Muscle of leg (tissue), 11 donors: Measurements from ENCODE around the gene FGF5. TPM values are rescaled to one million over a fixed set of nuclear protein-coding genes. Genes with fewer than 3 reads are reported as not detected.
A peak's percentile ranks its signal among the peaks of the same experiment; 100 is the strongest.

Source experiments
- DNase-seq: peaks from one replicate; pipeline ENCODE4 v3.0.0; 2013
- H3K27ac ChIP-seq: one replicate; pipeline ENCODE4 v1.5.1; 2013; ENCODE audit warnings: mild to moderate bottlenecking, low read length, control low read depth
- H3K27me3 ChIP-seq: one replicate; pipeline ENCODE4 v1.6.1; 2013; ENCODE audit warnings: low read length; ENCODE audit not compliant: control insufficient read depth, insufficient read depth
- H3K36me3 ChIP-seq: one replicate; pipeline ENCODE4 v1.6.1; 2013; ENCODE audit warnings: low read length; ENCODE audit not compliant: control insufficient read depth, insufficient read depth
- H3K4me1 ChIP-seq: one replicate; pipeline ENCODE4 v1.6.1; 2013; ENCODE audit warnings: low read length; ENCODE audit not compliant: control insufficient read depth, insufficient read depth
- H3K4me3 ChIP-seq: one replicate; pipeline ENCODE4 v1.5.1; 2013; ENCODE audit warnings: low read length, control low read depth
- H3K9me3 ChIP-seq: replicated peaks from 2 replicates; pipeline ENCODE4 v1.6.1; 2013; ENCODE audit warnings: low read depth, low read length; ENCODE audit not compliant: control insufficient read depth
- WGBS: methylation state at CpG from one replicate; pipeline ENCODE4 v1.1.5; 2013; ENCODE audit warnings: missing lambda C conversion rate; ENCODE audit not compliant: insufficient coverage; 5-methylcytosine and 5-hydroxymethylcytosine counted together
- polyA plus RNA-seq, 8 donors: library from polyadenylated mRNA; unstranded; fragments of 120-200 nt; gene quantifications; one replicate each; pipeline versions ENCODE4 v1.2.1 to v1.2.3, GENCODE V29; 2013; ENCODE audit warnings: inconsistent platforms in 1 of 8, low replicate concordance in 1 of 8; ENCODE audit not compliant: insufficient read length in 8 of 8, insufficient read depth in 1 of 8
- total RNA-seq: library from RNA; stranded (reverse); fragments of 120-200 nt; gene quantifications from one replicate; pipeline ENCODE4 v1.2.4, GENCODE V29; 2013

Gene FGF5
- total and polyA plus RNA-seq, 9 donors: 0.09 to 2.1 (median 0.84) TPM

DNA sequence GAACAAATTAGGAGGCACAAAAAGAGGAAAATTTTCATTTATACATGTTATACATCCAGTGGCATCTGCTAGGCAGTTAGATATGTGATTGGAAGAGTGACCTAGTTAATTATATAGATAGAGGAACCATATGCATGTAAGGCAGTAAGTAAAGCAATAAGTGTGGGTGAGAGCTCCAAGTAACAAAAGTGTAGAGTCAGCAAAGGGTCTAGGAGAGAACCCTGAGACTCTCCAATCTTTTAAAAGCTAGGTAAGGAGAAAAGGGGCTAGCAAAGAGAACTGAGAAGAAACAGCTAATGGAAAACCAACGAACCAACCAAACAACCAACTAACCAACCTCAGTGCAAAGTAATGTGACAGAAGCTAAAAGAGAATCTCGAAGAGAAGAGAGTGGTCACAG is 65.2 kb downstream of the FGF5 start:
- 60% methylated on average over 1 of the region's 2 CpGs for WGBS
- Histone ChIP-seq H3K27ac (no peak overlapping the region), H3K4me1 (peaks cover 5% of the 10 kb centered on the region), H3K27me3 (peaks cover 15% of the 10 kb centered on the region), H3K9me3 (no peaks in the 10 kb centered on the region), H3K36me3 (no peaks in the 10 kb centered on the region), H3K4me3 (no peak overlapping the region)
- no peak for DNase-seq

DNA sequence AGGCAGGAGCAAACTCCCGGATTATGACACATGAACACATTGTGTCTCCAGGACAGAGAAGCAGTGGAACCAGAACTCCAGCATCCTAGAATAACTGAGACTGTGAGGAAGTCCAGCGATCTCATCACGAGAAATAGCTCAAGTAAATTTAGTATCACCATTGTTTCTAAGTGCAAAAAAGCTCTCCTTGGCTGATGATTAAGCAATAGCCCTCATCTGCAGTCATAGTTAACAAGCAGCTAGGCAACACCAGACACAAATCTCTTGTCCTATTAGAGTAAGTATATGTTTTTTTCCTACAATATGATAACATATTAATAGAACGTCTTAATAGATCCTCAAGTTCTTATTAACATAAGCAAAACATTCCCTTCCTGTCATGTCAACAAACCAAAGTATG is 66.7 kb downstream of the FGF5 start:
- no peaks in the 10 kb centered on the region for H3K9me3 ChIP-seq
- 60% methylated on average over 1 of the region's 4 CpGs for WGBS
- H3K27me3 ChIP-seq: peaks cover 15% of the 10 kb centered on the region
- no peak overlapping the region for H3K4me3 ChIP-seq
- no peak overlapping the region for H3K27ac ChIP-seq
- peaks cover 5% of the 10 kb centered on the region for H3K4me1 ChIP-seq
- H3K36me3 ChIP-seq: no peaks in the 10 kb centered on the region
- DNase-seq: no peak

DNA sequence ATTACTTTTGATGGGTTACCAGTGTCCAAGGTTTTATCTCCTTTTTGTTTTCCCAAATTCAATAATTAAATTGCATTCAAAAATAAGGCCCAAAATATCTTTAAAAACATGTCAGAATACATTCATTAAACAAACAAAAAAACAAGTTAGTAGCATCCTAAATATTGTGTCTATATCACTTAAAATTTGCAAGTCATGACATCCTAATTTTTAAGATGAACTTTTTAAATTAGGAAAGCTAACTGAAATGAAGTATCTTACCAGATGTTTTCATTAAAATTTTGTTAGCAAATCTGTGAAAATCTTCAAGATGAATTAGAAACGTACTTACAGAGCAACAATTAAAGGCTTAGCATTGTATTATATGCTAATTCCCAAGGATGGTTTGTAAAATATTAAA is 68.1 kb downstream of the FGF5 start:
- Histone ChIP-seq H3K36me3 (no peaks in the 10 kb centered on the region), H3K4me3 (no peak overlapping the region), H3K27ac (no peak overlapping the region), H3K4me1 (peaks cover 5% of the 10 kb centered on the region), H3K9me3 (no peaks in the 10 kb centered on the region), H3K27me3 (peaks cover 16% of the 10 kb centered on the region)
- WGBS: no CpG with 5 or more reads among the region's 1 CpG
- no peak for DNase-seq

DNA sequence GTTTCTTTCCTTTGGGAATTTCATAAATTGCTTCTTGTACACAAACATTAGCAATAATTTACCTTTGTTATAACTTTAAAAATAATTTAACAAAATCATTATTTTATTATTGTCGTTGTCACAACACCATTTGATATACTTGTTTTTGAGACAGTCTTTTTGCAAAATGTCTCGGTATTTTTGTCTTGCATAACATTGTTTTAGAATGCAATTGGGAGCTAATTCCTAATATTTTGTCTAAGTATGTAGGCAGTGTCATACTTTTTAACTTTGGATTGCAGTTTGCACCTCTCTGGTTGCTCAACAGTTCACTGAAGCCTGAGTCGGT is 68.7 kb downstream of the FGF5 start:
- Histone ChIP-seq H3K4me1 (peaks cover 5% of the 10 kb centered on the region), H3K9me3 (no peaks in the 10 kb centered on the region), H3K4me3 (peak overlapping the region; percentile 59), H3K36me3 (no peaks in the 10 kb centered on the region), H3K27ac (no peak overlapping the region), H3K27me3 (peaks cover 16% of the 10 kb centered on the region)
- DNase-seq: no peak
- 0% methylated on average over 1 of the region's 3 CpGs for WGBS

DNA sequence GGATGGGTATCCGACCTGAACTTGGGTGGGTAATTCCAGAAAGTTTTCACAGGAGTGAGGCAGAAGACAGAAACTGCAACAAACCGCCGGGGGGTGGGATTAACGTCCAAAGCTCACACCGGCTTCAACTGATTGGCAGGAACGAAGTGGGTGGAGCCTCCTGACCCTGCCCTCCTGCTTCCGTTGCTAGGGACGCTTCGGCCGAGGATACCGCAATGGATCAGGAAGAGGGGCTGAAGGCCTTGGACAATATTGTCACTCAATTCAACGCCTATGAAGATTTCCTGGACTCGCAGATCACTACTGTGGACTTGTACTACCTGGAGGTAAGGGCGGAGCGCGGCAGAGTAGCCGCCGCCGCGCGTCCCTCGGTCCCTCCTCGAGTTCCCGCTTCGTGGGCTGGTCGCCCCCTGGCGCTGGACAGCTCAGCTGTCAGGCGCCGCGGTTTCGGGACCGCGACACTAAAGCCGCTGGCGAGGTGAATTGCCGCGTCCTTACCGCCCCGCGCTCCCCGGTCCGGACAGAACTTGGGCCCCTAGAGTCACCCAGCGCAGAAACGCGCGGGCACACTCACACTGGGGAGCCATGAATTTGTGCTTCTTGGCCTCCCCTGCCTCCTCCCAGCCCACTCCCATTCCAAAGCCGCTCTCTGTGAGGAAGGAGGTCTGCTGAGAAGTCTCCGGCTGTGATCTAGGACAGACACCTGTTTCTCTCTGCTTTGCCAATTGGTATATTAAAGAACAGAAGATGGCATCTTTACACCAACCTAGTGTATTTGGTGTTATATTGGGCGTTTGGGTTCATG is 69.3 kb downstream of the FGF5 start, which contains the start of gene CFAP299:
Gene CFAP299 (plus strand): TSS at position 177 of the 805 bp plus-strand sequence.
- WGBS: 0% methylated on average over 41 of the region's 49 CpGs
- Histone ChIP-seq H3K36me3 (no peaks in the 10 kb centered on the region), H3K4me3 (peak within 1 kb of the TSS; percentile 59), H3K27me3 (peaks cover 16% of the 10 kb centered on the region), H3K27ac (no peak within 1 kb of the TSS), H3K9me3 (no peaks in the 10 kb centered on the region), H3K4me1 (peaks cover 5% of the 10 kb centered on the region)
- peak; percentile 92 for DNase-seq

DNA sequence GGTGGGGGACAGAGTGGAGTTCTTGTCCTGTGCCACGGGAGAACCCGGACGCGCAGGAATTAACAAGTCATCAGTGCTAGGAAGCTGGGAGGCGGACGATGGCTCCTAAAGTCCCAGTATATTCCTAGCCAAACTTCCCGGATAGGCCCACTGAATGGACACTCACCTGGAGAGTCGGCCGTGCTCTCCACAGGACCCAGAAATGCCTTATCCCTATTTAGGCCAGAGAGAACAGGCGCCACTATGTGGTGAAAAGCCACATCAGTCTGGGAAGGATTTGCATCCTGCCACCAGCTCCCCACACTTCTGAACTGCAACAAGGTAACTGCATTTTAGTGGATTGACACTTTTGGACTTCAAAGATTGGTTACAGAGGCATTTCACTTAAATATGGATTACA is 70.1 kb downstream of the FGF5 start:
- peaks cover 16% of the 10 kb centered on the region for H3K27me3 ChIP-seq
- WGBS: 5% methylated on average over 8 of the region's 10 CpGs
- no peak overlapping the region for H3K4me3 ChIP-seq
- no peaks in the 10 kb centered on the region for H3K36me3 ChIP-seq
- H3K4me1 ChIP-seq: peaks cover 5% of the 10 kb centered on the region
- no peak overlapping the region for H3K27ac ChIP-seq
- peak; percentile 37 for DNase-seq
- no peaks in the 10 kb centered on the region for H3K9me3 ChIP-seq

DNA sequence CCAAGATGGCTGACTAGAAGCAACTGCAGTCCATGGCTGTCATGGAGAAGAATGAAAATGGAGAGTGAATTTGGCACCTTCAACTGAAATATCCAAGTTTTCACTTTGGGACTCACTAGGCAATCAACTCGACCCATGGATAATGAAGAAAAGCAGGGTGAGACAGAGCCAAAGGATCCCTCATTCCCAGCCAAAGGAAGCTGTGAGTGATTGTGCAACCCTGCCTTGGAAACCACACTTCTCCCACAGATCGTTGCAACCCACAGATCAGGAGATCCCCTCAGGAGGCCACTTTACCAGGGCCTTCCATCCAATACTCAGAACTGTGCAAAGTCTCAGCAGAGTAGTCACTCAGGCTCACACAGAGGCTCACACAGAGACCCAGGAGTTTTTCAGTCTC is 73.6 kb downstream of the FGF5 start:
- Histone ChIP-seq H3K4me3 (no peak overlapping the region), H3K27me3 (peaks cover 16% of the 10 kb centered on the region), H3K4me1 (peaks cover 5% of the 10 kb centered on the region), H3K9me3 (peaks cover 2% of the 10 kb centered on the region), H3K27ac (no peak overlapping the region), H3K36me3 (no peaks in the 10 kb centered on the region)
- WGBS: 34% methylated on average over 2 of the region's 2 CpGs
- DNase-seq: no peak

Other genes with a start within 250 kb of the FGF5 start
- 82.2 TPM for gene ANTXR2, start 193.4 kb upstream of the FGF5 start, total RNA-seq
- 100 to 1,000 TPM in 5 of 8 donors, 10 to 100 TPM in 3; 72.7 to 135 (median 103) TPM for gene ANTXR2, start 193.4 kb upstream of the FGF5 start, polyA plus RNA-seq
- 4.7 TPM for gene PRDM8, start 69.2 kb upstream of the FGF5 start, total RNA-seq
- gene PRDM8, start 69.2 kb upstream of the FGF5 start, polyA plus RNA-seq: 10 to 100 TPM in 7 of 8 donors, 1 to 10 TPM in 1; 7.7 to 17.9 (median 12.9) TPM
- 0.09 TPM for gene CFAP299, start 69.1 kb downstream of the FGF5 start, total RNA-seq
- gene CFAP299, start 69.1 kb downstream of the FGF5 start, polyA plus RNA-seq: under 1 TPM in 3 of 8 donors, not detected in 5; 0.28 to 0.53 (median 0.41) TPM